SH-SY5Y (cell line): ENCODE results near the gene DNAH10.

Experiments used
- GATA2 ChIP-seq: IDR thresholded peaks from 2 replicates; pipeline ENCODE4 v1.6.1; 2011; ENCODE audit warnings: mild to moderate bottlenecking, low read depth, low read length
- GATA3 ChIP-seq: IDR thresholded peaks from 2 replicates; pipeline ENCODE4 v1.6.1; 2011; ENCODE audit warnings: low read depth, mild to moderate bottlenecking, low read length, moderate library complexity

DNA sequence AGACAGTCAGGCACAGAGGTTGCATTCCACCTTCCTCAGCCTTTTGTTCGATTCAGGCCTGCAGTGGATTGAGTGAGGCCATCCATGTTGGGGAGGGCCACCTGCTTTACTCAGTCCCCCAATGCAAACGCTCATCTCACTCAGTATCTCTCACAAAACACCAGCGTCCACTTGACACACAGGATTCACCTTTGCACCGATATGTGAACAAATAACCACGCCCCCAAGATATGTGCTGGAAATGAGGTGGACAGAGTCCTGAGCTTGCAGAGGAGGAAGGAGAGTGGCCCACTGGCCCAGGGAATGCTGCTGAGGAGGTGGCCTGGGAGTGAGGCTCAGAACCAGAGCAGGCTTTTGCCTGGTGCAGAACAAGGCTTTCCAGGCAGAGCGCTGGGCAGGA lies 60.7 kb downstream of the DNAH10 start:
- TF ChIP-seq GATA3 (no peak), GATA2 (no peak)
